Effector CD8-positive, alpha-beta T cell (primary cell): ENCODE results near the gene LAMP1.
"Not testable (repeated sequence)": the region's sequence is repeated elsewhere in the genome, so short reads cannot be mapped to it uniquely, and the experiment has no call there.

Experiments used
- DNase-seq: peaks from one replicate; lab custom pipeline; 2025; lab: John Stamatoyannopoulos, UW
- total RNA-seq, 4 experiments: gene quantifications; one replicate each; lab custom pipeline; 2026; lab: John Stamatoyannopoulos, UW

Gene LAMP1
- 191 to 265 (median 231) reads per million in 4 experiments for total RNA-seq

DNA sequence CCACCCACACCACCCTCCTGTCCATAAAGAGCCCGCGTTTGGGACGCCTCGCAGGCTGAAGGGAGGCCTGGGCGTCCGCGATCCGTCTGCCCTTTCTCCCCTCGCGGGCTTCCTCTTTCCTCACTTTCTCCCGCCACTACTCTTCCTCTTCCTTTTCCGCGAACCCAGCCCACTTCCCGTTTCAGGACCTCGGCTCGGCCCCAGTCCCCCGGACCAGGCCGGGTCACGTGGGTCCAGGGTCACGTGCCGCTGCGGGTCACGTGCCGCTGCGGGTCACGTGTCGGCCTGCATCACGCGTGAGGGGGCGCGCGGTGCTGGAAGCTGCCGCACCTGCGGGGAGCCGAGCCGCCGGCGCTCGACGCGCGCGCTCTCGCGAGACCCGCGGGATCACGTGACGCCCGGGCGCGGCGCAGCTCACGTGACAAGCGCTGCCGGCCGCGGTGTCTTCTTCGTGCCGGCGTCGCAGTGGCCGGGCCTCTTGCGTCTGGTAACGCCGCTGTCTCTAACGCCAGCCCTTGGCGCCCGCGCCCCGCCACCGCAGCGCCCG lies at the start of gene LAMP1:
LAMP1 (plus strand) TSS at position 417 of the 547 bp plus-strand sequence. CDS start 196 bp downstream, outside the sequence.
- DNase-seq: peak; percentile 99

DNA sequence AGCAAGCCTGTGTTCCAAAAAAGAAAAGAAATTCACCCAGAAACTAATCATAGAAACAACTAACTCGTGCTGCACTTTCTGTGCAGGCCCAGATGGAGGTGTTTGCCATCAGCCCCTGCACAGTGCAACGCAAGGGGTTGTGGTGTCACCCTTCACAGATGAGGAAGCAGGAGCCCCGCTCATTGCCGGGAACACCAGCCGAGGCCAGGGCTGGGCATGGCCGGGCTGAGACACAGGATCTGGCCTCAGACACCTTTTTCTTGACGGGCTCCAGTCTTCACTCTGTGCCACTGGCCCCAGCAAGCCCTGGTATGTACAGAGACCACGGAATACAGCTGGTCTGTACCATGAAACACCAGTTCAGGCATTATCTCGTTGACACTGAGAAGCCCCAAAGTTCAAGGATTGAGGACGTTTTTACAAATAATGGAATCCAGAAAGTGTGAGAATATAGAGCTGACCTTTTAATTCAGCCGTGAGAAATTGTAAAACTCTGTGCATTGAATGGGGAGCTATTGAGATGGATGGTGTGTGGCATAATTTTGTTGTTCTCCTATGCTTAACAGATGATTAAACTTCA lies 44.4 kb upstream of the LAMP1 start:
- DNase-seq: no peak

GRCh38 chr13:113257908-113258307 lies 39.1 kb upstream of the LAMP1 start:
- not testable (repeated sequence) for DNase-seq

GRCh38 chr13:113258321-113259054 lies 38.6 kb upstream of the LAMP1 start:
- DNase-seq: no peak

GRCh38 chr13:113260996-113261395 lies 36.0 kb upstream of the LAMP1 start:
- no peak for DNase-seq

GRCh38 chr13:113263016-113263415 lies 34.0 kb upstream of the LAMP1 start:
- DNase-seq: not testable (repeated sequence)

DNA sequence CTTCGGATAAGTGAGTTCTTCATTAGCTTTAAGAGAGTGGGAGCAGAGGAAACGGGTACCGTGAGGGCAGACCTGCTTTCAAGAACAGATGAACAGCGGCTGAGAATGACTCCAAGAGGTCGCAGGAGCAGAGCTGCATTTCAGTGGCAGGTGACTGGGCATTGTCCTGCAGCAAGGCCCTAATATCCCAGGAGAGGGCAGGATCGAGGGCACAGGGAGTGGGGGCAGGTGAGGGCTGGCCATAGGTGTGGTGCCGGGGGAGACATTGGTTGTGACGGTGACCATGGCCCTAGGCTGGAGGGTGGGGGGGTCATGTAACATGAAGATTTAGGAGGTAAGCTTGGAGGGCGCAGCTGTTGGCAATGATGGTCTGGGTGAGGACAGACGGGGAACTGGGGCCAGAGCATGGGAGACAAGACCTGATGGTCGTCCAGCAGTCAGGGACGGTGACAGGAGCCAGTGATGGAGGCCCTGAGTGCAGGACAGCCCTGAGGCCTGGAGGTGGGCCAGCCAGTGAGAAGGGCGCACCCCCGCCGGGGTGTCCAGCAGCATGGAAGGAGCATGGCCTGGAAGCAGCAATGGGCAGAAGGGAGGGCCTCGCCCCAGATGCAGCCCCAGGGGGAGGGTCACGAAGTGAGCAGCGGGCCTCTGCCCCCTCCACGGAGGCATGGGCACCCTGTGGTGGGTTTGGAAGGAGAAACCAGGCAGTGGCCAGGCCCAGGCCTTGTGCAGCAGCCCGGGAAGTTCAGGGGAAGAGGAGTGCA lies 29.2 kb upstream of the LAMP1 start:
- DNase-seq: no peak

- no peak for DNase-seq
Measured at GRCh38 chr13:113272031-113272430, 25.0 kb upstream of the LAMP1 start.

- DNase-seq: no peak
Measured at GRCh38 chr13:113272701-113273181, 24.3 kb upstream of the LAMP1 start.

- no peak for DNase-seq
Measured at GRCh38 chr13:113273321-113273720, 23.7 kb upstream of the LAMP1 start.

DNA sequence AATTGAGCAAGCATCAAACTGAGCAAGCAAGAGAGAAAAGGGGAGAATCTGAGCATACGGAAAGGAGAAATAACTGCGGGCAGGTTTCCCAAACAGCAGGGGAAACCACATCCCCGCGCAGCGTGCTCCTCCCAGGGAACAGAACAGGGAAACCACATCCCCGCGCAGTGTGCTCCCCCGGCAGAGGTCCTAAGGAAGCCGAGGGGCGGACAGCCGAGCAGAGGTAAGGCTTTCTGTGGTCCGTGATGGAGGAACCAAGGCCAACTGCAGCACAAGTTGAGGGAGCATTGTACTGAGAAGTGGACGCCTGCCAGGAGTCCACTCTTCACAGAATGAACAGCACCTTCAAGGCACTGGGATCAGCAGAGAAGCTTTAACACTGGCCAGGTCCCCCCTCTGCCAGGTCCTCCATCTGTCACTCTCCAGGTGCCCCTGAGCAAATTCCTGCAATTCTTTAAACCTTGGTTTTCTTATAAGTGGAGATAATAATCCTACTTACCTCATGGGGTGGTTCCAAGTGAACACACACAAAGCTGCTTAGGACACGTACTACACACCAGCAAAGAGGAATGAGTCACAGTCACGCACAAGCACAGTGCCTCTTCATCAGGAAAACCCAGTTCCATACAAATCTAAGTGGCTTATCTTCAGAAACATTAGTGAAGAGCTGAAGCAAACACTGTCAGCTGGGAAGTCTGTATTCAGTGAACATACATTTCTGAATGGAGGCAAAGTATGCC lies 23.0 kb upstream of the LAMP1 start:
- no peak for DNase-seq

DNA sequence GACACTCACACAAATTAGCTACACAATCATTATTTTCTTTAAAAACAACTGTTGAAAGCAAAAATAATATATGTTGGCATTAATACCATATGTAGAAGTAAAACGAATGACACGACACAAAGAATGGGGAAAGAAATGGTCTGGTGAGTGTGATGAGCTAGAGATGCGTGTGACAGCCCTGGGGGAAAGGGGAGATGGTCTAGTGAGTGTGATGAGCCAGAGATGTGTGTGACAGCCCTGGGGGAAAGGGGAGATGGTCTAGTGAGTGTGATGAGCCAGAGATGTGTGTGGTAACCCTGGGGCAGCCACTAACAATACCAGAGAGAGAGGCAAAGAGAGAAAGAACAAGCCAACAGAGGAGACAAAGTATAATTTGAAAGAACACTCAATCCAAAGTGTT lies 22.3 kb upstream of the LAMP1 start:
- no peak for DNase-seq

GRCh38 chr13:113275387-113275786 lies 21.7 kb upstream of the LAMP1 start:
- DNase-seq: no peak

- no peak for DNase-seq
Measured at GRCh38 chr13:113280126-113280525, 16.9 kb upstream of the LAMP1 start.

GRCh38 chr13:113283904-113284303 lies 13.1 kb upstream of the LAMP1 start:
- no peak for DNase-seq

- no peak for DNase-seq
Measured at GRCh38 chr13:113288880-113289279, 8.2 kb upstream of the LAMP1 start.

DNA sequence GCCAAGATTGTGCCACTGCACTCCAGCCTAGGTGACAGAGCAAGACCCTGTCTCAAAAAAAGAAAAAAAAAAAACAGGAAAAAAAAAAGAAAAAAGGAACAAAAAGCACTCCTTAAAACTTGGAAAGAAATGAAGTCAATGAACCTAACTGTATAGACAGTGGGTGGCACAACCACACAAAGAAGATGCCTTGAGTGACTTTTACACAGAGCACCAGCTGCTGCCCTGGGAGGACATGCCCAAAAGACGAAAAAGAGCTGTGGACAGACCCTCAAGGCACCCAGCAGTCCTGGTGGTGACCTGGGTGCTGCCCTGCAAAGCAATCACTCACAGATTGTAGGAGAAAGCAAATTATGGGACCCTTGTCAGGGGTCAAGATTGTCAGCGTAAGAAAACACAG lies 5.9 kb upstream of the LAMP1 start:
- no peak for DNase-seq

GRCh38 chr13:113292021-113292862 lies 4.8 kb upstream of the LAMP1 start:
- DNase-seq: no peak

DNA sequence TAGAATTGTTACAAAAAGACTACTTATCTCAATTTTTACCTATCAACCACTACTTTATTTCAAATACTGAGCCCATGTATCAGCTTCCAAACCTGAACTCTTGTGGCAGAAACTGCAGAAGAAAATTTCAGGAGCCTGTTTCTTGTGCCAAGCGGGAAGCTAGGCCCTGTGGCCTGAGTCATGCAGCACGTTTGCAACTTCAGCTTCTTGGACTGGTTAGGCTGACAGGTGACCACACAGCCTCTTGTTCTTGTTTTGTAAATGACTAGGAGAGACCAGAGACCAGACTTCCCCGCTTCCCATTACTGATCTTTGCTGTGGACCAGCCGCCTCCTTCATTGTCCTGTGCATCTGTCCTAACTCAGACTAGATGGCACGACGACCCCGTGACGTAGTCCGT lies 3.4 kb upstream of the LAMP1 start:
- DNase-seq: no peak

GRCh38 chr13:113295776-113296175 lies 1.3 kb upstream of the LAMP1 start:
- DNase-seq: no peak
